ENCODE measurements around the gene RDH13.

GRCh38 chr19:55069865-55070197 is 6.9 kb upstream of the RDH13 start:
- TF ChIP-seq EZH2phosphoT487 (IDR thresholded peaks at IDR 0.05; ENCODE audit: borderline replicate concordance) (no peak), MAX (IDR thresholded peaks at IDR 0.05) (no peak)
- TF ChIP-seq, protein P1, sequence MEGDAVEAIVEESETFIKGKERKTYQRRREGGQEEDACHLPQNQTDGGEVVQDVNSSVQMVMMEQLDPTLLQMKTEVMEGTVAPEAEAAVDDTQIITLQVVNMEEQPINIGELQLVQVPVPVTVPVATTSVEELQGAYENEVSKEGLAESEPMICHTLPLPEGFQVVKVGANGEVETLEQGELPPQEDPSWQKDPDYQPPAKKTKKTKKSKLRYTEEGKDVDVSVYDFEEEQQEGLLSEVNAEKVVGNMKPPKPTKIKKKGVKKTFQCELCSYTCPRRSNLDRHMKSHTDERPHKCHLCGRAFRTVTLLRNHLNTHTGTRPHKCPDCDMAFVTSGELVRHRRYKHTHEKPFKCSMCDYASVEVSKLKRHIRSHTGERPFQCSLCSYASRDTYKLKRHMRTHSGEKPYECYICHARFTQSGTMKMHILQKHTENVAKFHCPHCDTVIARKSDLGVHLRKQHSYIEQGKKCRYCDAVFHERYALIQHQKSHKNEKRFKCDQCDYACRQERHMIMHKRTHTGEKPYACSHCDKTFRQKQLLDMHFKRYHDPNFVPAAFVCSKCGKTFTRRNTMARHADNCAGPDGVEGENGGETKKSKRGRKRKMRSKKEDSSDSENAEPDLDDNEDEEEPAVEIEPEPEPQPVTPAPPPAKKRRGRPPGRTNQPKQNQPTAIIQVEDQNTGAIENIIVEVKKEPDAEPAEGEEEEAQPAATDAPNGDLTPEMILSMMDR (IDR thresholded peaks at IDR 0.05 in 2 of 3, conservative IDR thresholded peaks at IDR 0.05 in 1 of 3; ENCODE audit: borderline replicate concordance in 1 of 3, insufficient read depth in 1 of 3, low read depth in 2 of 3, low read length in 2 of 3), result no peak

All from HCT116 (cell line).